Thymus (tissue), 11 donors: Measurements from ENCODE around the gene CDH4. TPM values are rescaled to one million over a fixed set of nuclear protein-coding genes. Genes with fewer than 3 reads are reported as not detected.

Experiments
- DNase-seq, 9 donors: peaks; one replicate each; pipeline ENCODE4 v3.0.0-alpha.2; 2013; ENCODE audit warnings: low spot score in 9 of 9, low read depth in 6 of 9, missing footprints in 1 of 9
- H3K27ac ChIP-seq, 2 donors: one replicate each; pipeline ENCODE4 v1.5.1; 2013; ENCODE audit warnings: control low read depth in 1 of 2, low read depth in 1 of 2, low read length in 1 of 2, mild to moderate bottlenecking in 1 of 2, moderate library complexity in 1 of 2
- H3K27me3 ChIP-seq, 2 donors: one replicate each; pipeline ENCODE4 v1.5.1; 2013; ENCODE audit warnings: low read length in 1 of 2; ENCODE audit not compliant: control insufficient read depth in 2 of 2, insufficient read depth in 1 of 2
- H3K36me3 ChIP-seq, 2 donors: one replicate each; pipeline ENCODE4 v1.5.1; 2013; ENCODE audit warnings: low read length in 1 of 2, mild to moderate bottlenecking in 1 of 2, moderate library complexity in 1 of 2; ENCODE audit not compliant: control insufficient read depth in 2 of 2, insufficient read depth in 2 of 2
- H3K4me1 ChIP-seq, 2 donors: one replicate each; pipeline ENCODE4 v1.5.1; 2013; ENCODE audit warnings: low read length in 2 of 2; ENCODE audit not compliant: control insufficient read depth in 2 of 2, insufficient read depth in 2 of 2
- H3K4me3 ChIP-seq, 2 donors: one replicate each; pipeline ENCODE4 v1.5.1; 2013; ENCODE audit warnings: low read length in 2 of 2, control low read depth in 1 of 2, mild to moderate bottlenecking in 1 of 2
- H3K9me3 ChIP-seq, 2 donors: one replicate each; pipeline ENCODE4 v1.5.1; 2013; ENCODE audit warnings: low read length in 1 of 2, mild to moderate bottlenecking in 1 of 2; ENCODE audit not compliant: control insufficient read depth in 2 of 2, insufficient read depth in 1 of 2
- WGBS: extraction: QIAGEN DNeasy Blood & Tissue Kit; methylation state at CpG from one replicate; pipeline ENCODE4 v1.1.7; 2013; 5-methylcytosine and 5-hydroxymethylcytosine counted together
- polyA plus RNA-seq: library from polyadenylated mRNA; stranded (reverse); fragments of 200-250 nt; gene quantifications from one replicate; pipeline ENCODE4 v1.2.3, GENCODE V29; 2013
- total RNA-seq: library from RNA; stranded (reverse); fragments of 120-200 nt; gene quantifications from one replicate; pipeline ENCODE4 v1.2.4, GENCODE V29; 2013
- donor health status: healthy.

The CDH4 gene
- total and polyA plus RNA-seq, 2 donors, result 0.34 to 0.61 TPM

- Histone ChIP-seq H3K36me3 (no peaks in the 10 kb centered on the region), H3K27me3 (peaks cover 0 to 6% of the 10 kb centered on the region in 2 donors), H3K9me3 (no peaks in the 10 kb centered on the region), H3K27ac (no peak overlapping the region), H3K4me1 (no peaks in the 10 kb centered on the region), H3K4me3 (no peak overlapping the region)
- 92% methylated on average over 21 of the region's 21 CpGs for WGBS
- no peak for DNase-seq
These were observed 634.0 kb downstream of the CDH4 start for GRCh38 chr20:61885759-61886715.

GRCh38 chr20:61886721-61887595 lies 634.9 kb downstream of the CDH4 start:
- Histone ChIP-seq H3K4me3 (no peak overlapping the region), H3K36me3 (no peaks in the 10 kb centered on the region), H3K27me3 (peaks cover 0 to 6% of the 10 kb centered on the region in 2 donors), H3K27ac (no peak overlapping the region), H3K9me3 (no peaks in the 10 kb centered on the region), H3K4me1 (no peaks in the 10 kb centered on the region)
- 54% methylated on average over 21 of the region's 21 CpGs for WGBS
- peak in 8 of 9 donors; percentile 4 to 46 (median 23) for DNase-seq

- DNase-seq, result no peak
- Histone ChIP-seq H3K4me3 (no peak overlapping the region), H3K27me3 (peaks cover 0 to 3% of the 10 kb centered on the region in 2 donors), H3K36me3 (no peaks in the 10 kb centered on the region), H3K27ac (no peak overlapping the region), H3K4me1 (no peaks in the 10 kb centered on the region), H3K9me3 (no peaks in the 10 kb centered on the region)
- 80% methylated on average over 13 of the region's 13 CpGs for WGBS
These were observed 635.6 kb downstream of the CDH4 start for GRCh38 chr20:61887596-61888093.

DNA sequence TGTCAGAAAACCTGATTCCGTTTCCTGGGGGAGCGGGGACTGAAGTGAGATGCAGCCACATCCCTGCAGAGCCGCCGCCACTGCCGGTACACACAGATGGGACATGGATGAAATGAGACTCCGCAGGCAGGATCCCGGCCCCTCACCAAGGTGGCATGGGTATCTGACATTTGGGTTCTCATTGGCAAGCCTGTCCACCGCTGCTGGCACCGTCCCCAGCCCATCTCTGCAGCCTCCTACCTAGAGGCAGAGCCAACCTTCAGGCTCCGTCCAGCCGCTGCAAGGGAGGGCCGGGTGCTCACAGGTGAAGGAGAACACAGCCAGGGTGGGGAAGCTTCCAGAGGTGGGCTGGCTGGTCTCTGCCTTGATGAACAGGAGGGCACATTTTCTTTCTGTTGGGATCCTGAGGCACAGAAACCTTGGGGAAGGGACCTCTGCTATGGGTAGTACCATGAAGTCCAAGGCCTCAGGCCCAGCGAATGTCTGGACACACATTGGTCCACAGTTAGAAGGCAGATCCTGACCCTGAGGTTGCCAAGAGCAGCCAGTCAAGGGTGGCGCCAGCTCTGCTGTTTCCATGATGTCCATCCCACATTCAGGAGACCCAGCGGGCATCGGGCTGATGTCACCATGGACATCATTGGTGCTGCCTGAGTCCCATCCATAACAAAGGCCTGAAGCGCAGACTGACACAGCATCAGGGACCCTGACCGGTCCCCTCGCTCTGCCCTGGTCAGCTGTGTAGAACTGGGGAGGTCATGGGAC lies 636.2 kb downstream of the CDH4 start:
- Histone ChIP-seq H3K27ac (no peak overlapping the region), H3K9me3 (no peaks in the 10 kb centered on the region), H3K4me1 (no peaks in the 10 kb centered on the region), H3K27me3 (peaks cover 0 to 3% of the 10 kb centered on the region in 2 donors), H3K4me3 (no peak overlapping the region), H3K36me3 (no peaks in the 10 kb centered on the region)
- 97% methylated on average over 19 of the region's 19 CpGs for WGBS
- no peak for DNase-seq

DNA sequence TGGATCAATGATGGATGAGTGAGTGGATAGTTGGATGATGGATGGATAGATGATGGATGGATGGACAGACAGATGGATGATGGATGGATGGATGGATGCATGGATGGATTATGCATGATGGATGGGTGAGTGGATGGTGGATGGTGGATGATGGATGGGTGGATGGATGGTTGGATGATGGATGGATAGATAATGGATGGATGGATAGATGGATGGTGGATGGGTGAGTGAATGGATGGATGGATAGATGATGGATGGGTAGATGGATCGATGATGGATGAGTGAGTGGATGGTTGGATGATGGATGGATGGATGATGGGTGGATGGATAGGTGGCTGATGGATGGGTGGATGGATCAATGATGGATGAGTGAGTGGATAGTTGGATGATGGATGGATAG lies 637.6 kb downstream of the CDH4 start:
- H3K27ac ChIP-seq, result no peak overlapping the region
- no peaks in the 10 kb centered on the region for H3K9me3 ChIP-seq
- no peak for DNase-seq
- no peaks in the 10 kb centered on the region for H3K4me1 ChIP-seq
- 98% methylated on average over 1 of the region's 1 CpG for WGBS
- no peaks in the 10 kb centered on the region for H3K27me3 ChIP-seq
- H3K4me3 ChIP-seq, result no peak overlapping the region
- no peaks in the 10 kb centered on the region for H3K36me3 ChIP-seq

DNA sequence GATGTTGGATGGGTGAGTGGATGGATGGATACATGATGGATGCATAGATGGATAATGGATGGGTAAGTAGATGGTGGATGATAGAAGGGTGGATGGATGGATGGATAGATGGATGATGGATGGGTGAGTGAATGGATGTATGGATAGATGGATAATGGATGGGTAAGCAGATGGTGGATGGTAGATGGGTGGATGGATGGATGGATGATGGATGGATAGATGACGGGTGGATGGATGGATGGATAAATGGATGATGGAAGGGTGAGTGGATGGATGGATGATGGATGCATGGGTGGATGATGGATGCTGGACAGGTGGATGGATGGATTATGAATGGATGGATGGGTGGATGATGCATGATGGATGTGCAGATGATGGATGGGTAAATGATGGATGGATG lies 638.1 kb downstream of the CDH4 start:
- Histone ChIP-seq H3K4me1 (no peaks in the 10 kb centered on the region), H3K27me3 (no peaks in the 10 kb centered on the region), H3K9me3 (no peaks in the 10 kb centered on the region), H3K4me3 (no peak overlapping the region), H3K27ac (no peak overlapping the region), H3K36me3 (no peaks in the 10 kb centered on the region)
- WGBS, result 0% methylated on average over 1 of the region's 1 CpG
- DNase-seq, result no peak

- Histone ChIP-seq H3K4me1 (no peaks in the 10 kb centered on the region), H3K36me3 (no peaks in the 10 kb centered on the region), H3K4me3 (no peak overlapping the region), H3K27me3 (no peaks in the 10 kb centered on the region), H3K9me3 (no peaks in the 10 kb centered on the region), H3K27ac (no peak overlapping the region)
- WGBS, result 66% methylated on average over 6 of the region's 6 CpGs
- no peak for DNase-seq
These were observed 639.4 kb downstream of the CDH4 start for GRCh38 chr20:61891476-61891875.

GRCh38 chr20:61891916-61892649 lies 640.0 kb downstream of the CDH4 start:
- WGBS, result 92% methylated on average over 6 of the region's 6 CpGs
- DNase-seq, result no peak
- Histone ChIP-seq H3K27me3 (no peaks in the 10 kb centered on the region), H3K9me3 (no peaks in the 10 kb centered on the region), H3K36me3 (no peaks in the 10 kb centered on the region), H3K4me3 (no peak overlapping the region), H3K4me1 (no peaks in the 10 kb centered on the region), H3K27ac (no peak overlapping the region)
